IMR-90 (cell line): ENCODE results near the gene NPAS3. TPM values are rescaled to one million over a fixed set of nuclear protein-coding genes. Genes with fewer than 3 reads are reported as not detected.

Experiments
- ATAC-seq: fragments of 200-7000 bp; cut with Tn5 transposase; 2 replicates; pipeline ENCODE4 v1.9.1; 2020; ENCODE audit warnings: low read depth, mild to moderate bottlenecking, moderate library complexity
- BruUV-seq: library from RNA; stranded (reverse); fragments of 400-500 nt; replicated peaks from 2 replicates; lab custom pipeline; 2021; lab: Mats Ljungman, UMichigan
- CTCF ChIA-PET: fragments of 300-600 bp; formaldehyde crosslinking; extraction: SDS; loops from one replicate; lab custom pipeline; 2021; ENCODE audit warnings: antibody characterized with exemption; lab: Yijun Ruan, JAX
- POLR2A ChIA-PET: fragments of 300-600 bp; sonication (Branson Sonifier 250); formaldehyde crosslinking; loops from one replicate; lab custom pipeline; 2022; ENCODE audit warnings: antibody characterized with exemption; ENCODE audit not compliant: unreplicated experiment; lab: Charles Lee
- DNase-seq: peaks from one replicate; pipeline ENCODE4 v3.0.0; 2013
- H2AFZ ChIP-seq: replicated peaks from 2 replicates; pipeline ENCODE3; 2013; ENCODE audit warnings: low read length, mild to moderate bottlenecking; ENCODE audit not compliant: poor library complexity
- H2AK5ac ChIP-seq: 2 replicates; pipeline ENCODE4 v1.6.1; 2013; ENCODE audit warnings: low read depth, low read length, inconsistent platforms
- H2AK9ac ChIP-seq: replicated peaks from 2 replicates; pipeline ENCODE3; 2013; ENCODE audit warnings: mild to moderate bottlenecking, low read depth, low read length, moderate library complexity; ENCODE audit not compliant: poor library complexity
- H2BK120ac ChIP-seq: 2 replicates; pipeline ENCODE4 v1.6.1; 2013; ENCODE audit warnings: low read depth, low read length, inconsistent platforms
- H2BK15ac ChIP-seq: 3 replicates; pipeline ENCODE4 v1.6.1; 2013; ENCODE audit warnings: low read depth, low read length, inconsistent platforms
- H2BK20ac ChIP-seq: 2 replicates; pipeline ENCODE4 v1.6.1; 2013; ENCODE audit warnings: low read depth, mild to moderate bottlenecking, inconsistent platforms, low read length, moderate library complexity
- H2BK5ac ChIP-seq: 2 replicates; pipeline ENCODE4 v1.6.1; 2013; ENCODE audit warnings: mild to moderate bottlenecking, low read depth, low read length, inconsistent platforms; ENCODE audit not compliant: poor library complexity, severe bottlenecking
- H3K14ac ChIP-seq: replicated peaks from 2 replicates; pipeline ENCODE4 v1.6.1; 2013; ENCODE audit warnings: low read depth, low read length, inconsistent platforms
- H3K18ac ChIP-seq: 2 replicates; pipeline ENCODE4 v1.6.1; 2013; ENCODE audit warnings: low read depth, low read length, control low read depth
- H3K23ac ChIP-seq: 2 replicates; pipeline ENCODE4 v1.6.1; 2013; ENCODE audit warnings: low read depth, low read length, inconsistent platforms
- H3K27ac ChIP-seq: 2 replicates; pipeline ENCODE4 v1.5.1; 2013; ENCODE audit warnings: mild to moderate bottlenecking, control low read depth, low read length; ENCODE audit not compliant: insufficient read depth
- H3K27me3 ChIP-seq: 2 replicates; pipeline ENCODE4 v1.6.1; 2013; ENCODE audit warnings: low read length; ENCODE audit not compliant: control insufficient read depth, insufficient read depth
- H3K36me3 ChIP-seq: 2 replicates; pipeline ENCODE4 v1.6.1; 2013; ENCODE audit warnings: low read length, mixed read lengths; ENCODE audit not compliant: control insufficient read depth, insufficient read depth
- H3K4ac ChIP-seq: 2 replicates; pipeline ENCODE4 v1.6.1; 2013; ENCODE audit warnings: low read depth, low read length, inconsistent platforms
- H3K4me1 ChIP-seq: 2 replicates; pipeline ENCODE4 v1.6.1; 2013; ENCODE audit warnings: low read length, mixed read lengths; ENCODE audit not compliant: control insufficient read depth, insufficient read depth
- H3K4me2 ChIP-seq: 2 replicates; pipeline ENCODE4 v1.6.1; 2013; ENCODE audit warnings: low read depth, mild to moderate bottlenecking, control low read depth, low read length, moderate library complexity
- H3K4me3 ChIP-seq: 2 replicates; pipeline ENCODE4 v1.5.1; 2013; ENCODE audit warnings: low read depth, mild to moderate bottlenecking, control low read depth, low read length, moderate library complexity; ENCODE audit not compliant: insufficient read depth
- H3K56ac ChIP-seq: 2 replicates; pipeline ENCODE4 v1.6.1; 2013; ENCODE audit warnings: low read length, inconsistent platforms; ENCODE audit not compliant: insufficient read depth; ENCODE audit errors: extremely low read depth
- H3K79me1 ChIP-seq, 2 experiments: 2 replicates each; pipeline ENCODE4 v1.6.1; 2013; ENCODE audit warnings: low read length in 2 of 2, inconsistent platforms in 1 of 2, low read depth in 1 of 2
- H3K9ac ChIP-seq: 2 replicates; pipeline ENCODE4 v1.6.1; 2013; ENCODE audit warnings: low read depth, low read length, control low read depth
- H3K9me1 ChIP-seq: 2 replicates; pipeline ENCODE4 v1.6.1; 2013; ENCODE audit warnings: low read length, inconsistent platforms; ENCODE audit not compliant: insufficient read depth
- H3K9me3 ChIP-seq: 2 replicates; pipeline ENCODE4 v1.6.1; 2013; ENCODE audit warnings: low read length; ENCODE audit not compliant: control insufficient read depth, insufficient read depth
- H4K20me1 ChIP-seq: 2 replicates; pipeline ENCODE4 v1.6.1; 2013; ENCODE audit warnings: low read length, inconsistent platforms; ENCODE audit not compliant: insufficient read depth
- H4K5ac ChIP-seq: 2 replicates; pipeline ENCODE4 v1.6.1; 2013; ENCODE audit warnings: mild to moderate bottlenecking, low read depth, low read length, control low read depth
- H4K8ac ChIP-seq, 2 experiments: 2 replicates each; pipeline ENCODE4 v1.6.1; 2013; ENCODE audit warnings: low read depth in 2 of 2, low read length in 2 of 2, control low read depth in 1 of 2, inconsistent platforms in 1 of 2
- H4K91ac ChIP-seq: 2 replicates; pipeline ENCODE4 v1.6.1; 2013; ENCODE audit warnings: low read depth, low read length, inconsistent platforms; ENCODE audit not compliant: insufficient read depth
- CEBPB ChIP-seq: IDR thresholded peaks from 2 replicates; pipeline ENCODE4 v1.6.1; 2012; ENCODE audit warnings: low read depth, low read length, improper control_type of control experiment
- CHD1 ChIP-seq: IDR thresholded peaks from 2 replicates; pipeline ENCODE4 v1.6.1; 2012; ENCODE audit warnings: low read depth, low read length, improper control_type of control experiment
- MAFK ChIP-seq: IDR thresholded peaks from 2 replicates; pipeline ENCODE4 v1.6.1; 2012; ENCODE audit warnings: low read depth, low read length, improper control_type of control experiment
- MAZ ChIP-seq: IDR thresholded peaks from 2 replicates; pipeline ENCODE4 v1.6.1; 2012; ENCODE audit warnings: low read depth, mild to moderate bottlenecking, low read length, improper control_type of control experiment, moderate library complexity, borderline replicate concordance
- POLR2A ChIP-seq: IDR thresholded peaks from 2 replicates; pipeline ENCODE4 v1.6.1; 2012; ENCODE audit warnings: mild to moderate bottlenecking, low read depth, low read length
- RFX5 ChIP-seq: IDR thresholded peaks from 2 replicates; pipeline ENCODE4 v1.8.0; 2012; ENCODE audit warnings: low read depth, mild to moderate bottlenecking, low read length, moderate library complexity
- SMC3 ChIP-seq: fragments of 150-350 bp; IDR thresholded peaks from 2 replicates; pipeline ENCODE4 v1.6.1; 2016; ENCODE audit warnings: low read depth, mild to moderate bottlenecking, antibody characterized with exemption, low read length, moderate library complexity
- dilution Hi-C: fragments of 300-500 bp; cut with HindIII; formaldehyde crosslinking; loops from one replicate; pipeline ENCODE4 v1.14.3; 2018; ENCODE audit warnings: low sequenced_read_pairs; ENCODE audit not compliant: unreplicated experiment
- in situ Hi-C: fragments of 300-500 bp; cut with MboI; formaldehyde crosslinking; loops from 3 replicates; pipeline ENCODE4 v1.14.3; 2019; ENCODE audit warnings: low sequenced_read_pairs, inconsistent platforms, mixed read lengths
- intact Hi-C: fragments of 100-400 bp; cut with micrococcal nuclease; formaldehyde crosslinking; loops from 2 replicates; pipeline ENCODE4 v1.10.0; 2022
- polyA plus RNA-seq, 3 experiments: library from polyadenylated mRNA; depleted of rRNA; stranded (reverse); fragments of >200 nt; gene quantifications; 2 replicates each; pipeline ENCODE4 v1.2.3, GENCODE V29; 2012; ENCODE audit warnings: low replicate concordance in 1 of 3
- total RNA-seq: library from RNA; depleted of rRNA; stranded (reverse); fragments of >200 nt; gene quantifications from 2 replicates; pipeline ENCODE4 v1.2.3, GENCODE V29; 2012
- TF ChIP-seq, protein P1 (sequence below): conservative IDR thresholded peaks from 2 replicates; pipeline ENCODE4 v1.5.1; 2012; ENCODE audit warnings: mild to moderate bottlenecking, low read depth, low read length, improper control_type of control experiment
- TF ChIP-seq, protein P2 (sequence below): fragments of 150-350 bp; IDR thresholded peaks from 2 replicates; pipeline ENCODE4 v1.6.1; 2017; ENCODE audit warnings: mild to moderate bottlenecking, antibody characterized with exemption, low read length, low read depth

Gene NPAS3
- total and polyA plus RNA-seq, 2 of the 4 experiments (the other 2 are of a cell fraction), result not detected

GRCh38 chr14:33733721-33734120, 795.0 kb downstream of the NPAS3 start:
- no peak overlapping the region for H2BK20ac ChIP-seq
- no peak for ATAC-seq

More at GRCh38 chr14:33733721-33734120, 795.0 kb downstream of the NPAS3 start:
- H2BK120ac ChIP-seq, result no peak overlapping the region
- no peak overlapping the region for H4K91ac ChIP-seq
- no peak overlapping the region for H2AFZ ChIP-seq
- no peak for DNase-seq
- ChIA-PET CTCF (no interaction called here), POLR2A (no interaction called here)
- H2AK9ac ChIP-seq, result no peak overlapping the region
- no peak overlapping the region for H3K14ac ChIP-seq
- no peak overlapping the region for H3K4me2 ChIP-seq
- no peak overlapping the region for H3K4me3 ChIP-seq
- H3K4ac ChIP-seq, result no peak overlapping the region
- H2BK5ac ChIP-seq, result no peak overlapping the region
- BruUV-seq, result no TSS peak
- H2AK5ac ChIP-seq, result no peak overlapping the region
- in situ Hi-C loops (no loop called here), dilution Hi-C loops (no loop called here), intact Hi-C loops (no loop called here)
- no peaks in the 10 kb centered on the region for H3K9me1 ChIP-seq
- no peaks in the 10 kb centered on the region for H3K9me3 ChIP-seq
- no peak overlapping the region for H4K8ac ChIP-seq
- H4K5ac ChIP-seq, result no peak overlapping the region
- no peak overlapping the region for H3K9ac ChIP-seq
- no peak overlapping the region for H3K18ac ChIP-seq
- no peak overlapping the region for H2BK15ac ChIP-seq
- no peak overlapping the region for H3K27ac ChIP-seq
- no peak for TF ChIP-seq POLR2A
- no peak for TF ChIP-seq CHD1
- TF ChIP-seq, protein P1, sequence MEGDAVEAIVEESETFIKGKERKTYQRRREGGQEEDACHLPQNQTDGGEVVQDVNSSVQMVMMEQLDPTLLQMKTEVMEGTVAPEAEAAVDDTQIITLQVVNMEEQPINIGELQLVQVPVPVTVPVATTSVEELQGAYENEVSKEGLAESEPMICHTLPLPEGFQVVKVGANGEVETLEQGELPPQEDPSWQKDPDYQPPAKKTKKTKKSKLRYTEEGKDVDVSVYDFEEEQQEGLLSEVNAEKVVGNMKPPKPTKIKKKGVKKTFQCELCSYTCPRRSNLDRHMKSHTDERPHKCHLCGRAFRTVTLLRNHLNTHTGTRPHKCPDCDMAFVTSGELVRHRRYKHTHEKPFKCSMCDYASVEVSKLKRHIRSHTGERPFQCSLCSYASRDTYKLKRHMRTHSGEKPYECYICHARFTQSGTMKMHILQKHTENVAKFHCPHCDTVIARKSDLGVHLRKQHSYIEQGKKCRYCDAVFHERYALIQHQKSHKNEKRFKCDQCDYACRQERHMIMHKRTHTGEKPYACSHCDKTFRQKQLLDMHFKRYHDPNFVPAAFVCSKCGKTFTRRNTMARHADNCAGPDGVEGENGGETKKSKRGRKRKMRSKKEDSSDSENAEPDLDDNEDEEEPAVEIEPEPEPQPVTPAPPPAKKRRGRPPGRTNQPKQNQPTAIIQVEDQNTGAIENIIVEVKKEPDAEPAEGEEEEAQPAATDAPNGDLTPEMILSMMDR, result no peak
- TF ChIP-seq SMC3, result no peak
- no peak for TF ChIP-seq MAFK
- no peak for TF ChIP-seq RFX5
- no peak for TF ChIP-seq MAZ
- no peak for TF ChIP-seq CEBPB
- TF ChIP-seq, protein P2, sequence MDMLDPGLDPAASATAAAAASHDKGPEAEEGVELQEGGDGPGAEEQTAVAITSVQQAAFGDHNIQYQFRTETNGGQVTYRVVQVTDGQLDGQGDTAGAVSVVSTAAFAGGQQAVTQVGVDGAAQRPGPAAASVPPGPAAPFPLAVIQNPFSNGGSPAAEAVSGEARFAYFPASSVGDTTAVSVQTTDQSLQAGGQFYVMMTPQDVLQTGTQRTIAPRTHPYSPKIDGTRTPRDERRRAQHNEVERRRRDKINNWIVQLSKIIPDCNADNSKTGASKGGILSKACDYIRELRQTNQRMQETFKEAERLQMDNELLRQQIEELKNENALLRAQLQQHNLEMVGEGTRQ, result no peak
- H4K20me1 ChIP-seq, result no peaks in the 10 kb centered on the region
- H3K79me1 ChIP-seq, result no peaks in the 10 kb centered on the region
- H3K4me1 ChIP-seq, result no peaks in the 10 kb centered on the region
- H3K56ac ChIP-seq, result no peak overlapping the region
- no peaks in the 10 kb centered on the region for H3K27me3 ChIP-seq
- H3K23ac ChIP-seq, result no peak overlapping the region
- no peaks in the 10 kb centered on the region for H3K36me3 ChIP-seq
